ACC112 (cell line): ENCODE data around the gene AKAP6.

ENCODE experiments used
- H2AFZ ChIP-seq: fragments of 200-600 bp; sonication (generic); one replicate; pipeline ENCODE4 v1.6.0; 2017; ENCODE audit warnings: antibody characterized with exemption, low read length; ENCODE audit not compliant: unreplicated experiment
- H3K27ac ChIP-seq: fragments of 200-600 bp; sonication (generic); 2 replicates; pipeline ENCODE4 v1.5.1; 2014; ENCODE audit warnings: low read depth, mild to moderate bottlenecking, antibody characterized with exemption, low read length, moderate library complexity
- H3K27me3 ChIP-seq: fragments of 200-600 bp; sonication (generic); 2 replicates; pipeline ENCODE4 v1.6.1; 2014; ENCODE audit warnings: mild to moderate bottlenecking, antibody characterized with exemption, low read length, moderate library complexity, mixed read lengths; ENCODE audit not compliant: insufficient read depth
- H3K36me3 ChIP-seq: fragments of 200-600 bp; sonication (generic); 2 replicates; pipeline ENCODE4 v1.6.1; 2016; ENCODE audit warnings: mild to moderate bottlenecking, antibody characterized with exemption, low read length, moderate library complexity, mixed read lengths; ENCODE audit not compliant: insufficient read depth
- H3K4me1 ChIP-seq: fragments of 200-600 bp; sonication (generic); one replicate; pipeline ENCODE4 v1.6.1; 2016; ENCODE audit warnings: low read length, mixed read lengths; ENCODE audit not compliant: insufficient read depth, unreplicated experiment, control insufficient read depth
- H3K4me3 ChIP-seq: fragments of 200-600 bp; sonication (generic); 2 replicates; pipeline ENCODE4 v1.5.1; 2014; ENCODE audit warnings: mild to moderate bottlenecking, low read depth, low read length
- H3K79me2 ChIP-seq: fragments of 200-600 bp; sonication (generic); one replicate; pipeline ENCODE4 v1.6.0; 2016; ENCODE audit warnings: low read length; ENCODE audit not compliant: control insufficient read depth, unreplicated experiment, insufficient read depth

AKAP6 gene

DNA sequence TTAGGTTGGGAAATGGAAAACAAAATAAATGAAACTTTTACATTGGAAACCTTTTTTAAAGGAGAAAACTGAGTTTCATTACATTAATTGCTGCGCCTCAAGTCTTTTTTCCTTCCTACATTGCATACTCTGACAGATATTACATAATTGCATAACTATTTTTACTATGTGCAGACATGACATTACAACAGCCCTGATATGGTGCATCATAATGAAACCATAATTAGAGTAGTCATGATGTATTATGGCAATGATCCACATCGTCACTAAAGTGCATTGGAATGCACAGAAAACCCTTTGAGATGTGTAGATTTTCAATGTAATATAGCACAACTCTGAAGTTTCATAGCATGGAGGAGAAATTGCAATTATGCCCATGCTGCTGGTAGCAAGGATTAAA is 391.8 kb downstream of the AKAP6 start:
- Histone ChIP-seq H3K27me3 (no peaks in the 10 kb centered on the region), H3K36me3 (no peaks in the 10 kb centered on the region), H3K4me1 (peaks cover 13% of the 10 kb centered on the region), H2AFZ (no peak overlapping the region), H3K79me2 (no peaks in the 10 kb centered on the region), H3K27ac (no peak overlapping the region), H3K4me3 (no peak overlapping the region)

GRCh38 chr14:32722631-32723183 is 393.6 kb downstream of the AKAP6 start:
- Histone ChIP-seq H3K27ac (no peak overlapping the region), H3K4me1 (peaks cover 13% of the 10 kb centered on the region), H3K27me3 (no peaks in the 10 kb centered on the region), H3K4me3 (no peak overlapping the region), H2AFZ (no peak overlapping the region), H3K79me2 (no peaks in the 10 kb centered on the region), H3K36me3 (no peaks in the 10 kb centered on the region)

- Histone ChIP-seq H3K79me2 (no peaks in the 10 kb centered on the region), H3K36me3 (no peaks in the 10 kb centered on the region), H2AFZ (peak overlapping the region; percentile 92), H3K27ac (peak overlapping the region; percentile 56), H3K27me3 (no peaks in the 10 kb centered on the region), H3K4me3 (peak overlapping the region; percentile 70), H3K4me1 (peaks cover 13% of the 10 kb centered on the region)
Measured at GRCh38 chr14:32724867-32725471, 395.9 kb downstream of the AKAP6 start.

DNA sequence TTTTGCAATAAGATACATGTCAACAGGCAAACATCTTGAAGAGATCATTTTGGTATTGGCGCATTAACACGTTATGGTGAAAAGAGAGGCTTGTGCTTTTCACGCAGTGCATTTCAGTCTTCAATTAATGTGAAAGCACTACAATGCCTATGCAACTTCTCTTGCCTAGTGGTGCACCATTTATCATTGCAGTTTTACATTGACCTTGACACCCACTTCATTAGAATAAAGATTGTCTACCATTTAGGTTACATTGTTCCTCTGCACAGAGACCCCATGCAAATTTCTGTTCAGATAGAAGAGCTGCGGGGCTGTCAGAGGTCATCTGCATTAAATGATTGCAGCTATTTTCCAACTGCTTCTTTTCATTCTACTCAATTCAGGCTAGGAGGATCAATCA is 397.4 kb downstream of the AKAP6 start:
- no peak overlapping the region for H2AFZ ChIP-seq
- no peaks in the 10 kb centered on the region for H3K79me2 ChIP-seq
- H3K36me3 ChIP-seq, result no peaks in the 10 kb centered on the region
- H3K4me3 ChIP-seq, result no peak overlapping the region
- H3K27ac ChIP-seq, result no peak overlapping the region
- H3K4me1 ChIP-seq, result peaks cover 13% of the 10 kb centered on the region
- H3K27me3 ChIP-seq, result no peaks in the 10 kb centered on the region

DNA sequence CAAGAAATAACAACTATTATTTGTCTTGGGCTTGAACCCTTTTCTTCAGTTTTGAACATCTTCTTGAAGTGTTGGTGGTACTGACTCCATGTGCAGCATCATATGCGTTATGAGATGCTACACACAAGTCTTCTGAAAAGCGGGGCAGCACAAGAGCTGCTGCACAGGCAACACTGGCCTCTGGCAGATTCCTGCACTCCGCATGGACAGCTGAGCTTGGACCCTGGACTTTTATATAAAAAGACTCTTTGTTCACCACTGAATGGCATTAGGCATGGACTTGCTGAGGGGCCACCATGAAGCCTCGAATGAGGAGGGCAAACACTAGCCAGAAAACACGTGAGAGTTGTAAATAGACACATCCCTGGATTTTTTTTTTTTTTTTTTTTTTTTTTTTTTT is 398.7 kb downstream of the AKAP6 start:
- Histone ChIP-seq H3K4me1 (peaks cover 13% of the 10 kb centered on the region), H2AFZ (no peak overlapping the region), H3K79me2 (no peaks in the 10 kb centered on the region), H3K36me3 (no peaks in the 10 kb centered on the region), H3K27ac (no peak overlapping the region), H3K4me3 (no peak overlapping the region), H3K27me3 (no peaks in the 10 kb centered on the region)

GRCh38 chr14:32728526-32728925 is 399.4 kb downstream of the AKAP6 start:
- H3K27me3 ChIP-seq, result no peaks in the 10 kb centered on the region
- no peaks in the 10 kb centered on the region for H3K79me2 ChIP-seq
- H3K4me3 ChIP-seq, result no peak overlapping the region
- H3K27ac ChIP-seq, result no peak overlapping the region
- H3K36me3 ChIP-seq, result no peaks in the 10 kb centered on the region
- H3K4me1 ChIP-seq, result peaks cover 13% of the 10 kb centered on the region
- H2AFZ ChIP-seq, result no peak overlapping the region

- Histone ChIP-seq H3K4me1 (peaks cover 13% of the 10 kb centered on the region), H3K4me3 (no peak overlapping the region), H3K27me3 (no peaks in the 10 kb centered on the region), H3K36me3 (no peaks in the 10 kb centered on the region), H3K79me2 (no peaks in the 10 kb centered on the region), H3K27ac (no peak overlapping the region), H2AFZ (no peak overlapping the region)
Measured at GRCh38 chr14:32728976-32729375, 399.9 kb downstream of the AKAP6 start.

- Histone ChIP-seq H3K27ac (no peak overlapping the region), H3K27me3 (no peaks in the 10 kb centered on the region), H3K79me2 (no peaks in the 10 kb centered on the region)
Measured at GRCh38 chr14:32731249-32731648, 402.2 kb downstream of the AKAP6 start.

DNA sequence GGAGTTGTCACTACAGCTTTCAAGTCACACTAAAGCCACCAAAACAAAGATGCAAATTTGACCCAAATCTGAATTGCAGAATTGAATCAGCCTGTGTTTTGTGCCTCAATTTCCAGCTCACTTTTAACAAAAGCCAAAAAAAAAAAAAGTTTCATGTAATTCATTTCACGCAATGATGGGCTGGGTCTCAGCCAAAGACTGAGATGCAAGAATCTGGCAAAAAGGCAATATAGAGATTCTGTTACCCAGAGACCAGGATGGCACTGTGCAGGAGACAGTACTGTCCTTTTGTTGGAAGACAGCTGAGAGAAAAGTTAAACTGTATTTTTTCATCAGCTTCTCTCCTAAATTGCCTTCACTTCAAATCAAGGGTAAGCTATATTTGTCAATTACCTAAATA is 403.9 kb downstream of the AKAP6 start:
- no peaks in the 10 kb centered on the region for H3K27me3 ChIP-seq

More at GRCh38 chr14:32731249-32731648, 402.2 kb downstream of the AKAP6 start:
- Histone ChIP-seq H3K4me3 (no peak overlapping the region), H3K36me3 (no peaks in the 10 kb centered on the region), H3K4me1 (no peaks in the 10 kb centered on the region), H2AFZ (no peak overlapping the region)

DNA sequence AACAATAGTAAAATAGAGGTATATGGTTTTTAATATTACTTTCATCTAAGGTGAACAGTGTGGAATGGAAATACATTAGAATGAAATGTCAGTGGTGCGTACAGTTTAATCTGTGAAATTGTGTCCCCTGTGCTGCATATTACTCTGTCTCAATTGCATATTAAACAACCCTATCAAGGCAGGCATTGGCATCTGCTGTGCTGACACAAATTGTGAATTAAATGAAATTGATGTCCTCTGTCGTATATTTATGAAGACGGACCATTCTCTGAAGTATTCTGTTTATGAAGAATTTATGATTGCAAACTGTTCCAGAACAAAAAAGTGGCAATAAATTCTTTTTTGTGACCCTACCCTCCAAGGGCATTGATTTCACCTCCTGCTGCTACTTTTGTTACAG is 405.2 kb downstream of the AKAP6 start:
- no peaks in the 10 kb centered on the region for H3K79me2 ChIP-seq
- no peak overlapping the region for H2AFZ ChIP-seq
- H3K4me1 ChIP-seq, result no peaks in the 10 kb centered on the region
- no peak overlapping the region for H3K27ac ChIP-seq
- no peaks in the 10 kb centered on the region for H3K36me3 ChIP-seq
- H3K27me3 ChIP-seq, result no peaks in the 10 kb centered on the region
- no peak overlapping the region for H3K4me3 ChIP-seq

More for the DNA sequence above, 403.9 kb downstream of the AKAP6 start:
- Histone ChIP-seq H3K4me1 (no peaks in the 10 kb centered on the region), H3K79me2 (no peaks in the 10 kb centered on the region), H3K36me3 (no peaks in the 10 kb centered on the region), H3K27ac (no peak overlapping the region), H3K4me3 (no peak overlapping the region), H2AFZ (no peak overlapping the region)

- Histone ChIP-seq H2AFZ (no peak overlapping the region), H3K27me3 (no peaks in the 10 kb centered on the region), H3K4me1 (no peaks in the 10 kb centered on the region), H3K27ac (no peak overlapping the region), H3K79me2 (no peaks in the 10 kb centered on the region), H3K4me3 (no peak overlapping the region), H3K36me3 (no peaks in the 10 kb centered on the region)
Measured at GRCh38 chr14:32737621-32738020, 408.5 kb downstream of the AKAP6 start.
